ENCODE results near the gene ASAH2. TPM values are rescaled to one million over a fixed set of nuclear protein-coding genes. Genes with fewer than 3 reads are reported as not detected.

The ASAH2 gene
- total RNA-seq, 1 donor from 2014 or later = 1.1 TPM

DNA sequence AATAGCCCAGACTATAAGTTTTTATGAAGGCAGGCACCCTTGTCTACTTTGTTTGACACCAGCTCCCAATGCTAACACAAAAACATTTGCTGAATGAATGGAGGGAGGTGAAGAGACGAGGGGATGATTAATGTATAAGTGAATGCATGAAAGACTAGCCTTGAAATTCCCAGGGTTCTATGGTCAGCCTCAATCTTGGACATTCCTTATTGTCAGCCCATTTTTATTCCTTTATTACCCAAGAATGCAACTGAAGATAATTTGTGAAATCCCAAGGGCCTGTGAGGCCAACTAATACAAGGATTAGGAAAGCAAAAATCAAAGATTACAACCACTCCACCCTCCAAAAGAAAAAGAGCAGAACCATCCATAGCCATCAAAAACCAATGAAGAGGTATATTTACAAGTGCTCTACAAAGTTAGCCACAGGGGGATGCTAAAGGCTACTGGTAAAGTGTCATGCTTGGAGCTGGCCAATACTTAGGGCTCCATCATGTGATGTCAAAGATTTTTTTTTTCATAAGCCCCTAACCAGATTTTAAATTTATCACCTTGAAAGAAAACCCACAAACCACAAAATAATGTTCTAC is 40.0 kb upstream of the ASAH2 start:
- peak; percentile 32 for TF ChIP-seq CTCF (IDR thresholded peaks at IDR 0.05)
- no peaks in the 10 kb centered on the region for H3K9me3 Mint-ChIP-seq (ENCODE audit: unreplicated experiment)
- DNase-seq (ENCODE audit: extremely low spot score, unreplicated experiment) = no peak
- no peak overlapping the region for H3K27ac Mint-ChIP-seq (ENCODE audit: unreplicated experiment)
- H3K27me3 Mint-ChIP-seq (ENCODE audit: unreplicated experiment) = peaks cover 2% of the 10 kb centered on the region
- H3K36me3 Mint-ChIP-seq (ENCODE audit: unreplicated experiment) = no peaks in the 10 kb centered on the region
- H3K4me1 Mint-ChIP-seq (ENCODE audit: unreplicated experiment) = peaks cover 2% of the 10 kb centered on the region
- H3K4me3 Mint-ChIP-seq (ENCODE audit: unreplicated experiment) = no peak overlapping the region

- TF ChIP-seq CTCF (IDR thresholded peaks at IDR 0.05) = no peak
- no peak for DNase-seq (ENCODE audit: extremely low spot score, unreplicated experiment)
- H3K9me3 Mint-ChIP-seq (ENCODE audit: unreplicated experiment) = no peaks in the 10 kb centered on the region
- peaks cover under 1% of the 10 kb centered on the region for H3K4me1 Mint-ChIP-seq (ENCODE audit: unreplicated experiment)
- H3K36me3 Mint-ChIP-seq (ENCODE audit: unreplicated experiment) = no peaks in the 10 kb centered on the region
- no peak overlapping the region for H3K27ac Mint-ChIP-seq (ENCODE audit: unreplicated experiment)
- no peak overlapping the region for H3K4me3 Mint-ChIP-seq (ENCODE audit: unreplicated experiment)
- peaks cover 16% of the 10 kb centered on the region for H3K27me3 Mint-ChIP-seq (ENCODE audit: unreplicated experiment)
Observed at GRCh38 chr10:50289196-50289595, 37.9 kb upstream of the ASAH2 start.

DNA sequence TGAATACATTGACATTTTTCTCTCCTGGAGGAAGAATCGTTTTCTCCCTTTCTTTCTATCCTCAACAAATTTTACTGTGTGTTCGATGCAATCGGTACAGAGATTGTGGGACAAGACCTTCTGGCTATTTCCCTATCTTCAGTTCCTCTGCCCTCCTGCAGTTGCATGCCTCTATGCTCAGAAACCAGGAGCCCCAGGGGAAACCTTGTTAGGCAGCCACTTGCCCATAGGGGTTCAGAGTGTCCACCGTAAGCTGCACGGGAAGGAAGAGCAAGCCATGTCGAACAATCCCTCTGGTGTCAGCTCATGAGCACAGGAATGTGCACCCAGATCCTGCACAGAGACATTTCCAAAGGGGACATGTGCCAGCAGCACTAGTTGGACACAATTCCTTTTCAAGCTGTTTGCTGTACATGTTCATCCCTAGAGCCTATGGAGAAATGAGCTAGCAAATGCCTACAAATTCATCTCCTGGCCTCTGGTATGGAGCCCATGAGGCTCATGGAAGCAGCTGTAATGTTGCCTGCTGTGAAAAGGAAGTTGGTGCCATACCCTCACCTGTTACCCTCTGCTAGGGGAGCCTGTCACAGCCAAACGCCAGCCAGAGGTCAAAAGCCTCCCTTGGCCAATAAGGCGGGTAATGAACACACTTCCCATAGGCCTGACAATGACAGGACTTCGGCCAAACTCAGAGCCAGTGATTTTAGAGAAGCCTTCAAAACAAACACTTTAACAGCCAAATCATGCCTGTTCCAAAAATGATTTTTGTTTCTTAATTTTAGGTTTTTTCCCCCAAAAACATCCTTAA is 35.9 kb upstream of the ASAH2 start:
- TF ChIP-seq CTCF (IDR thresholded peaks at IDR 0.05) = no peak
- no peak overlapping the region for H3K27ac Mint-ChIP-seq (ENCODE audit: unreplicated experiment)
- no peak for DNase-seq (ENCODE audit: extremely low spot score, unreplicated experiment)
- H3K36me3 Mint-ChIP-seq (ENCODE audit: unreplicated experiment) = no peaks in the 10 kb centered on the region
- peaks cover 31% of the 10 kb centered on the region for H3K27me3 Mint-ChIP-seq (ENCODE audit: unreplicated experiment)
- no peaks in the 10 kb centered on the region for H3K4me1 Mint-ChIP-seq (ENCODE audit: unreplicated experiment)
- H3K4me3 Mint-ChIP-seq (ENCODE audit: unreplicated experiment) = no peak overlapping the region
- no peaks in the 10 kb centered on the region for H3K9me3 Mint-ChIP-seq (ENCODE audit: unreplicated experiment)

DNA sequence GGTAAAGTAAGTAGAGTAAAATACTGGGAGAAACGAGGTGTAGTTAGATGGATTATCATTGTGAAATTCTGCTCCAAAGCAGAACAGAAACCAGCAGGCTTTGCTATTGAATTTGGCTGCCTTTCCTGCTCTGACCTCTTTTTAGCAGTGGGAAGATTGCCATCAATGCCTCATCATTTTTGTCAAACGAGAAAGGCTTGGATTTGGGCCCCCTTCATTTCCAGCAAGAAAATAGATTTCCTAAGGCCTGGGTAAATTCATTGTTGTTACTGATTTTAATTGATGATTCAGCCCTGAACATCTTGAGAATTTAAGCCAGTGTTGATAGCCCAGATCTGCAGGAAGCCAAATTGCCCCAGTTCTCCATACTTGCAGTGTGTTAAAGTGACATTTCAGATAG is 35.2 kb upstream of the ASAH2 start:
- Mint-ChIP-seq H3K9me3 (ENCODE audit: unreplicated experiment) (no peaks in the 10 kb centered on the region), H3K4me1 (ENCODE audit: unreplicated experiment) (no peaks in the 10 kb centered on the region), H3K27me3 (ENCODE audit: unreplicated experiment) (peaks cover 37% of the 10 kb centered on the region), H3K27ac (ENCODE audit: unreplicated experiment) (no peak overlapping the region), H3K36me3 (ENCODE audit: unreplicated experiment) (no peaks in the 10 kb centered on the region), H3K4me3 (ENCODE audit: unreplicated experiment) (no peak overlapping the region)
- TF ChIP-seq CTCF (IDR thresholded peaks at IDR 0.05) = no peak
- DNase-seq (ENCODE audit: extremely low spot score, unreplicated experiment) = no peak

DNA sequence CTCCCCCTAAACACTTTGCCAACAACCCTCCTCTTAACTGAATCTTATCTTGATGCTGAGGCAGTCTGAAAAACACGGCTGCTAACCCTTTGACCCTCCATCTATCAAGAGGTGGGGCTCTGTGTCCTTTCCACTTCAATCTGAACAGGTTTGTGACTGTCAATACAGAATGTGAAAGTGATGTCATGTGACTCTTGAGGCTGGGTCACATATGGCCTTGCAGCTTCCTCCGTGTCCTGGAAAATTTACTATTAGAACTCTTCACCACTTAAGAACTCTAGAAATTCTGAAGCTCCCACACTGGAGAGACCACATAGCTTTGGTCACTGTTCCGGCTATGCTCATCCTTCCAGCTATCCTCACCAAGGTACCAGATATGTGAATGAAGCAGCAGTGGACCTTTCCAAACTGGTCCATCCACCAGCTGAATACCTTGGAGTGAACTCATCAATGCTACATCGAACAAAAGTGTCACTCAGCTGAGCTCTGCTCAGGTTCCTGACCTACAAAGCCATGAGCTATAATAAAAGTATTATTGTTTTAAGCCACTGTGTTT is 30.7 kb upstream of the ASAH2 start:
- Mint-ChIP-seq H3K4me1 (ENCODE audit: unreplicated experiment) (no peaks in the 10 kb centered on the region), H3K27ac (ENCODE audit: unreplicated experiment) (no peak overlapping the region), H3K4me3 (ENCODE audit: unreplicated experiment) (no peak overlapping the region), H3K36me3 (ENCODE audit: unreplicated experiment) (no peaks in the 10 kb centered on the region), H3K9me3 (ENCODE audit: unreplicated experiment) (no peaks in the 10 kb centered on the region), H3K27me3 (ENCODE audit: unreplicated experiment) (peaks cover 60% of the 10 kb centered on the region)
- no peak for DNase-seq (ENCODE audit: extremely low spot score, unreplicated experiment)
- no peak for TF ChIP-seq CTCF (IDR thresholded peaks at IDR 0.05)

Measured in osteocyte (in vitro differentiated cells).